Measurements from ENCODE around the gene SPECC1.

GRCh38 chr17:20257008-20257407, 247.8 kb downstream of the SPECC1 start:
- TF ChIP-seq, protein P1, sequence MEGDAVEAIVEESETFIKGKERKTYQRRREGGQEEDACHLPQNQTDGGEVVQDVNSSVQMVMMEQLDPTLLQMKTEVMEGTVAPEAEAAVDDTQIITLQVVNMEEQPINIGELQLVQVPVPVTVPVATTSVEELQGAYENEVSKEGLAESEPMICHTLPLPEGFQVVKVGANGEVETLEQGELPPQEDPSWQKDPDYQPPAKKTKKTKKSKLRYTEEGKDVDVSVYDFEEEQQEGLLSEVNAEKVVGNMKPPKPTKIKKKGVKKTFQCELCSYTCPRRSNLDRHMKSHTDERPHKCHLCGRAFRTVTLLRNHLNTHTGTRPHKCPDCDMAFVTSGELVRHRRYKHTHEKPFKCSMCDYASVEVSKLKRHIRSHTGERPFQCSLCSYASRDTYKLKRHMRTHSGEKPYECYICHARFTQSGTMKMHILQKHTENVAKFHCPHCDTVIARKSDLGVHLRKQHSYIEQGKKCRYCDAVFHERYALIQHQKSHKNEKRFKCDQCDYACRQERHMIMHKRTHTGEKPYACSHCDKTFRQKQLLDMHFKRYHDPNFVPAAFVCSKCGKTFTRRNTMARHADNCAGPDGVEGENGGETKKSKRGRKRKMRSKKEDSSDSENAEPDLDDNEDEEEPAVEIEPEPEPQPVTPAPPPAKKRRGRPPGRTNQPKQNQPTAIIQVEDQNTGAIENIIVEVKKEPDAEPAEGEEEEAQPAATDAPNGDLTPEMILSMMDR (IDR thresholded peaks at IDR 0.05): no peak
- TF ChIP-seq EP300 (IDR thresholded peaks at IDR 0.05): no peak
- TF ChIP-seq POLR2AphosphoS5 (IDR thresholded peaks at IDR 0.05): no peak
- TF ChIP-seq POLR2A (IDR thresholded peaks at IDR 0.05): no peak

Data from gastroesophageal sphincter (tissue), 3 donors.